ENCODE data around the gene ZNF366.

DNA sequence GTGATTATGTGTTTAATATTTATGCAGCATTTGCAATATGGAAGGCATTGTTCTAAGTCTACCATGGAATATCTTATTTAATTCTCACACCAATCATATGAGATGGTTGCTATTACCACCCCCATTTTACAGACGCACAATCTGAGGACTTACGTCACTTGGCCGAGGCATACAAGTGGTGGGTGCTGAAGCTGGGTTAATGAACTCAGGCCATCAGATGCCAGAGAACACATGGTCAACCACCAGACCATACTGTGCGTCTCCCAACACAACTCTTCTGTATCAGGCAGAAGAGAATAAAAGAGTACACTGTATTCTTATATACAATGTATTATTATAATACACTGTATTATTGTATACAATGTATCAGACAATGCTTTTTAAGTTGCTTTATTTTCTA is 59.5 kb downstream of the ZNF366 start:
- no peak for TF ChIP-seq EZH2phosphoT487 (conservative IDR thresholded peaks at IDR 0.05; ENCODE audit: low read length)
- TF ChIP-seq, protein P1, sequence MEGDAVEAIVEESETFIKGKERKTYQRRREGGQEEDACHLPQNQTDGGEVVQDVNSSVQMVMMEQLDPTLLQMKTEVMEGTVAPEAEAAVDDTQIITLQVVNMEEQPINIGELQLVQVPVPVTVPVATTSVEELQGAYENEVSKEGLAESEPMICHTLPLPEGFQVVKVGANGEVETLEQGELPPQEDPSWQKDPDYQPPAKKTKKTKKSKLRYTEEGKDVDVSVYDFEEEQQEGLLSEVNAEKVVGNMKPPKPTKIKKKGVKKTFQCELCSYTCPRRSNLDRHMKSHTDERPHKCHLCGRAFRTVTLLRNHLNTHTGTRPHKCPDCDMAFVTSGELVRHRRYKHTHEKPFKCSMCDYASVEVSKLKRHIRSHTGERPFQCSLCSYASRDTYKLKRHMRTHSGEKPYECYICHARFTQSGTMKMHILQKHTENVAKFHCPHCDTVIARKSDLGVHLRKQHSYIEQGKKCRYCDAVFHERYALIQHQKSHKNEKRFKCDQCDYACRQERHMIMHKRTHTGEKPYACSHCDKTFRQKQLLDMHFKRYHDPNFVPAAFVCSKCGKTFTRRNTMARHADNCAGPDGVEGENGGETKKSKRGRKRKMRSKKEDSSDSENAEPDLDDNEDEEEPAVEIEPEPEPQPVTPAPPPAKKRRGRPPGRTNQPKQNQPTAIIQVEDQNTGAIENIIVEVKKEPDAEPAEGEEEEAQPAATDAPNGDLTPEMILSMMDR (IDR thresholded peaks at IDR 0.05; ENCODE audit: insufficient read depth, low read length, poor library complexity, severe bottlenecking) = no peak
